Mucosa of gallbladder (tissue), 1 donor: Measurements from ENCODE around the gene SAMMSON. TPM values are rescaled to one million over a fixed set of nuclear protein-coding genes. Genes with fewer than 3 reads are reported as not detected.

Experiments
- DNase-seq: peaks from one replicate; pipeline ENCODE4 v3.0.0-alpha.2; 2020; ENCODE audit warnings: low spot score
- total RNA-seq: library from RNA; stranded (reverse); gene quantifications from one replicate; pipeline ENCODE4 v1.2.1, GENCODE V29; 2021
- donor health status: DM: no; HTN: no; CAD: no.

The SAMMSON gene
- total RNA-seq, 1 donor from 2014 or later, result not detected

DNA sequence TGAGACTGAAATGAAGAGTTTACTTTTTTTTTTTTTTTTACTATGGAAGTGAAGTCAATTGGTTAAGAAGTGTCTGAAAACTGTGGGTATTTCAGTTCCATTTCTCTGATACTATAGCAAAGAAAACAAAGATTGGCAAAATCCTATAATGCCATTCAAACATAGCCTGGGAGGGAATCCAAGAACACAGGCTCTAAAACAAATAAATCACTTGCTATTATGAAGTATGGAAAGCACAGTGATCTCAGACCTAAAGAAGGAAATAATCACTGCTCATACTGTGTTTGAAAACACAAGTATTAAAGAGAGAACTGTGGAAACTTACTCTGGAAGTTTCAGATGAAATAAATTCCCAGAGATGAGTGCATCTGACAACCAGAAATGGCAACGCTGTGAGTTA, 12.0 kb downstream of the SAMMSON start:
- DNase-seq, result no peak

GRCh38 chr3:70020906-70021660, 21.6 kb downstream of the SAMMSON start:
- DNase-seq, result no peak

GRCh38 chr3:70028361-70028760, 28.8 kb downstream of the SAMMSON start:
- DNase-seq, result no peak

- no peak for DNase-seq
Observed at GRCh38 chr3:70038693-70039092, 39.2 kb downstream of the SAMMSON start.

GRCh38 chr3:70040386-70040785, 40.9 kb downstream of the SAMMSON start:
- no peak for DNase-seq

DNA sequence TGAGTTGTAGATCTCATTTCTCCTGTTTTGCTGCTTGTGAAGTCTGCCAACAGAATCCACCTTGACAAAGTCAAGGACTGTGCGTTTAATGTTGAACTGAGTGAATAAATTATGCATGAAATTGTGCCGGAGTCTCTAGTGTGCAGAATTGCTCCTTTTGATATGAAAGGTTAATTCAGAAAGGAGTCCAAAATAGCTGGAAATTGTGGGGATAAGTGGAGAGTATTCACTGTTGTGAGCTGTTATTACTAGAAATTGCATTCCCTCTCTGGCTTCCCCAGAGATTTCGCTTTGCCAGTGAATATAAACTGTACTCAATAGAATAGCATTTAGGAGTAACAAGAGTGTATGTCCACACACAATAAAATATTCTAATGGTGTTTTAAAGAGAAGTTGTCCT, 43.1 kb downstream of the SAMMSON start:
- no peak for DNase-seq

DNA sequence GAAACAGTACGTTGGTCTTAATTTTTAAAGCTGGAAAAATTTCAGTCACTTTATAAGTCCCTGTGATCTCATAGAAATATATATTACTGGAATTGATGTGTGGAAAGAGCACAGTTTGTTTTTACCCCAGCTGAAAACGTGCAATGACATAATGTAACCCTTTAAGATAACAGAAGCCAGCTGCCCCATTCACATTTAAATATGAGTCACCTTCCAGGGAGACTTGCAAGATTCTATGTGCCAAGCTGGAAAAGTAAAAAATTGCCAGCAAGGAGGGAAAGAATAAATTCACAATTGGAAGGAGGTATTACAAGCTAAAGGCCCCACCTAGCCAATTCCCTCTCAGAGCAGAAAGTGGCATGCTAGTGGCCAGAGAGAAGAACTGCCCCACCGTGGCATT, 50.2 kb downstream of the SAMMSON start:
- DNase-seq, result no peak

- DNase-seq, result no peak
Observed at GRCh38 chr3:70053293-70053692, 53.8 kb downstream of the SAMMSON start.

DNA sequence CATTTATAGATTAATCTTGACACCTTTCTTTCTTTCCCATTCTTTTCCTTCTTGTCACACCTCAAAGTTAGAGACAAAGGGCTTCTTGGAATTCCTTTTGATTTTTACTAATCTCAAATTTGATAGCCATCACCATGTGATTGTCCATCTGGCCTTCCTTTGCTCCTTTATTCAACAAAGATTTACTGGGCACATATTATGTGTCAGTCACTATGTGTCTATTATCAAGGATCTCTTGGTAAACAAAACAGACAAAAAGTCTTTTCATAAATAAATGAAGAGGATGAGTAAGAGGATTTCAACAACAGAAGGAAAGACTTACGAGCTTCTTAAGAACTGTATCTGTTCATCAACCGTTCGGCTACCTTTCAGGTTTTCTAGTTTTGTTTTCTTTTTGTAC, 56.5 kb downstream of the SAMMSON start:
- no peak for DNase-seq

DNA sequence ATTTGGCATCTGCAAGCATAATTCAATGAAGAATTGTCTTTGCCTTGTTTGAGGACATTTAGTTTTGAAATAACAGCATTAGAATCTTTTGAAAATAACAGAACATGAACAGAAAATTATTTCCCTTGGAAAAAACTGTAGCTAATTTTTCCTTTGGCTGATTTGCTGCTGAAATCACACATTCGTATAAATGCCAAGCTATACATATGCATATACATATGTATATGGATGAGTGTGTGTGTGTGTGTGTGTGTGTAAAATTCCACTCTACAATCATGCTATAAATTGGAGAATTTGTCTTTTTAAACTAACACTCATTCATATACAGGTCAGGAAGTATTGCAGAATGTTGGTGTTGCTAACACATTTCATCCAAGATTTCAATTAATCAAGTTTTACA, 57.9 kb downstream of the SAMMSON start:
- no peak for DNase-seq

GRCh38 chr3:70061096-70061495, 61.6 kb downstream of the SAMMSON start:
- DNase-seq, result no peak

- peak; percentile 20 for DNase-seq
Observed at GRCh38 chr3:70064194-70064779, 64.8 kb downstream of the SAMMSON start.

DNA sequence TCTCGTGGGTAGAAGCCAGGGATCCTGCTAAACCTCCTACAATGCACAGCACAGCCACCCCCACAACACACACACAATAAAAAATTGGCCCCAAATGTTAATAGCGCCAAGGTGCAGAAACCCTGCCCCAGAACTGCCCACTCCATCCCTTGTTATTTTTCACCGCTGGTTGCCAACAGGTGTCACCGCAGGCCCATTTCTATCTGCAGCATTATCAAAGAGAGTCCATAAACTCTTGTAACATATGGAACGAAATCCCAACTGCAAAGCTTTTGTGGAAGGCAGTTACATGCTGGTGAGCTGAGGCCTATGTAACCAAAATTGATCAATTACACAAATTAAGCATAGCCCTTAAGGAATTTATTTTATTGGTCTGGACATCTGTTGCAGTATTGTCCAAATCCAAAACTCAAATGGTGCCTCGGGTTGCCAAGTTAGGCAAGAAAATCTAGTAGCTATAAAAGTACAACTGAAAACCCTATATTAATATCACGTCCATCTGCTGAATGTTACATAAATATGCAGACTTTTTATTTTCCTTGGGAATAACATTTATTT, 66.2 kb downstream of the SAMMSON start:
- DNase-seq, result no peak

DNA sequence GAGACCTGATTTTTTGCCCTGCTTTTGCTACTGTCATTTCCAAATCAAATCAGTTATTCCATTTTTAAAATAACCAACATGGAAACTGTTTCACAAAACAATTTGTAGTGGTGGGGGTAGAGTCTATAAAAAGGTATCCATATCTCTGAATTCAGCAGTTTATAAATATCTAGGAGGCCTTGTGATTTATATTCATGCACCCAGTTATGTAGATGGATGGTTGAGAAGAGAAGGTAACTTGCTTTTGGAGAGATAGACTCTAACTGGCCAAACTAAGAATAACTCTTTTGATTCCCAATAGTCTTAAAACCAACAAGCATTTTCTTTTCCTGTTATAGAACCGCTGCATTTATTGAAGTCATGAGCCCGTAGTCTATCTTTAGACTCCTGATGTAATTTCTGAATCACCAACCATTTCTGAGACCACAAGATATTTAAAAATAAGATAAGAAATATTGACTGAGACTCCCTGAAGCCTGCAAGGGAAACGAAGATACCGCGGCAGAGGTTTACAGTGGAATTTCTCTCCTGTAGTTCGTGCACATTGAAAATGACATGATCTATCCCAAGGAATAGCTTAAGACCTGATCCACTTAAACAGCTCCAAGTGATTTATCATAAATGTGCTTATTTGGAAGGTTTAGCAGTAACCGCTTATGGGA, 68.5 kb downstream of the SAMMSON start:
- DNase-seq, result no peak

DNA sequence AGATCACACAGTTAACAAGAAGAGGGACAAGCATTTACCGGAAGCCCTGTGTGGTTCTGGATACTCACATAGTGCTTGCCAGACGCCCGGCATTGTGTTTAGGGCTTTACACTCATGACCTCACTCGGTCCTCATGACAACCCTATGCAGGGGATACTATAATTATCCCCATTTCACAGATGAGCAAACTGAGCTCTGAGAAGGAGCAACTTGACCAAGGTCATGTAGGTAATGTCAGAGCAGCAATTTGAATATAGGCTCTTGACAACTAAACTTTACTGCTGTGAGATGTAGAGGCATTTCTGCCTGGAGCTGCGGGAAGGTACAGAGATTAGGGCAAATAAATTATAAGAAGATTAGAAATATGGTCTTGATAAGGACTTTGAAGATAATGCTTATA, 70.0 kb downstream of the SAMMSON start:
- DNase-seq, result no peak

DNA sequence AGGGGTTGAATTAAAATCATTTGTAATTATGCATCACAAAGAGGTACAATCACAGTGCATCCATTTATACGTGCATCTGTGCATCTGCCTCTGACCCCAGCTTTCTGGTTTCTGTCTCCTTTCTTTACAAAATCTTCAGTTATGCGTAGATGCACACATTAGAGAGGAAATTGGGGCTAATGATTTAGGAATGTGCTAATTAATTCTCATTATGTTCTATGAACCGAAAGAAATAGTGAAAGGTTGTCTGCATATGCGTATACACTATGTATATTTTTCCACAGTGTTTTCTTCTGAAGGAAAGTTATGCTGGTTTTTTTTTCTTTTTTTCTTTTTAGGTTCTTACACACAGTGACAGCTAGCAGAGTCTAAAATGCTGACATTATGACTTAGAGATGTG, 71.6 kb downstream of the SAMMSON start:
- DNase-seq, result no peak

DNA sequence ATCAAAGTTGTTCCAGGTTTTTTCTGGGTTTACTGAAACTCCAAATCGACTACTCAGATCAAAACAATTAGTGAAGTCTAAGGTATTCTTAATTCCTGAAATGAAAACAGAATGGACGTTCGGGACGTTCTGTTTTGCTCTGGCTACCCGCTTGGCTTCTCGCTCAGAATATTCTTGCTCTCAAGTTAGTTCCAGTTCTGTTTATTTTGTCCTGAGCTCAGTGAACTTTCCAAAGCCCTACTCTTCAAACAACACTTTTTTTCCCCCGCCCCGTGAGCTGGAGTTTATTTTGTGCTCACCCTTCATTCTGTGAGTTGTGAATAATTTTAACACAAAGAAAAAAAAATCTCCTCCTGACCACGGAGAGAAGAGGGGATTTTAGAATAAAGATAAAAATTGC, 72.6 kb downstream of the SAMMSON start:
- no peak for DNase-seq

GRCh38 chr3:70072754-70073153, 73.2 kb downstream of the SAMMSON start:
- DNase-seq, result no peak

GRCh38 chr3:70075101-70075500, 75.6 kb downstream of the SAMMSON start:
- DNase-seq, result no peak

DNA sequence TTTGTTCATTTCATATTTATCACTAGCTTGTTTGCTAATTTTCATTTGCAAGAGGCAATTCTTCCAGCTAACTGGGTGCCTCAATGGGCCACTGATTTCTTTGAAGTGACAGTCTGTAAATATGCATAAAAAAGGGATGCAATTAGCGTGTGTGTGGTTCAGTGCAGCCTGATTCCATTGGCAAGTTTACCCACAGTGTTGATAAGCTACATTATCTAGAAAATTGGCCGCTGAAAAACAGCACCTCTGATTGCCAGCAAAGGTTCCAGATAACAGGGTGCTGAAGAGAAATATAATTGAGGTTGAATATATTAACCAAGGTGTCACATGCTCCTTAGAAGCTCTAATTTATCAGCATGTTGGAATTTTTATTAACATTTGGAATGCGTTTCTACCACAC, 76.9 kb downstream of the SAMMSON start:
- no peak for DNase-seq

- no peak for DNase-seq
Observed at GRCh38 chr3:70078778-70079177, 79.2 kb downstream of the SAMMSON start.

DNA sequence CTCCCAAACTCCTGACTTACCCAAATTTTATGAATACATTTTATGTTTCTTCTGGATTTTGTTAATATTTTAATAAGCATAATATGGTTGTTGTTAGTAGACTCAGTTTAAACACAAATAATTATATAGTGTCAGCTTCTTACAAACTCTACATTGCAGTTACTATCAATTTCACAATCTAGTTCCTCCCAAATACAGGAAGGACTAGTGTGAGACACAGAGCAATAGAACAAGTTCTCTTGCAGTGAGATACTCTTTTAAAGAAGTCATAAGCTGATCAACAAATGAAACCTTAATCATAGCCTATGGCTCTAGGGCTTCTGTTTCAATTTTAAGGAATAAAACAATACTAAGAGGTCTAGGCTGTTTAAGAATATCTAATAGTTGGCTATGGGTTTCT, 86.1 kb downstream of the SAMMSON start:
- DNase-seq, result no peak

- no peak for DNase-seq
Observed at GRCh38 chr3:70086336-70086735, 86.8 kb downstream of the SAMMSON start.
